ENCODE measurements around the gene CALM1.
A peak's percentile ranks its signal among the peaks of the same experiment; 100 is the strongest.

GRCh38 chr14:90406384-90406798, 9.6 kb downstream of the CALM1 start:
- TF ChIP-seq CTCF (IDR thresholded peaks at IDR 0.05) (no peak), POLR2A (IDR thresholded peaks at IDR 0.05) (no peak), POLR2AphosphoS5 (IDR thresholded peaks at IDR 0.05) (peak; percentile 18), EP300 (IDR thresholded peaks at IDR 0.05) (no peak)
